Left lung (tissue), 10 donors: ENCODE measurements around the gene PAX7. TPM values are rescaled to one million over a fixed set of nuclear protein-coding genes. Genes with fewer than 3 reads are reported as not detected.

Experiments used
- ATAC-seq: fragments of 200-7000 bp; cut with Tn5 transposase; one replicate; pipeline ENCODE4 v1.9.1; 2020; ENCODE audit warnings: moderate library complexity
- DNase-seq, 4 donors: peaks; one replicate each; pipeline ENCODE4 v3.0.0-alpha.2; 2013 to 2020
- H3K27ac ChIP-seq, 2 donors: fragments of 200-600 bp; sonication (generic) in 1 of 2; one replicate each; pipeline versions ENCODE4 v1.5.0 to v1.8.0; 2020 to 2021
- H3K27me3 ChIP-seq, 2 donors: fragments of 200-600 bp; sonication (generic) in 1 of 2; one replicate each; pipeline versions ENCODE4 v1.5.0 to v1.8.0; 2020 to 2021
- H3K36me3 ChIP-seq, 2 donors: fragments of 200-600 bp; sonication (generic) in 1 of 2; one replicate each; pipeline versions ENCODE4 v1.5.0 to v1.8.0; 2020 to 2021
- H3K4me1 ChIP-seq, 2 donors: fragments of 200-600 bp; one replicate each; pipeline ENCODE4 v1.8.0; 2021
- H3K4me3 ChIP-seq, 2 donors: fragments of 200-600 bp; sonication (generic) in 1 of 2; one replicate each; pipeline versions ENCODE4 v1.5.0 to v1.8.0; 2020 to 2021; ENCODE audit warnings: mild to moderate bottlenecking in 1 of 2
- H3K9me3 ChIP-seq, 2 donors: fragments of 200-600 bp; sonication (generic) in 1 of 2; one replicate each; pipeline versions ENCODE4 v1.5.0 to v1.8.0; 2020 to 2021
- CTCF ChIP-seq, 2 donors: fragments of 200-600 bp; sonication (generic) in 1 of 2; IDR thresholded peaks; one replicate each; pipeline versions ENCODE4 v1.5.0 to v1.8.0; 2021; ENCODE audit warnings: antibody characterized with exemption in 2 of 2
- intact Hi-C, 2 donors: fragments of 100-400 bp; cut with DNase I; formaldehyde crosslinking; loops; one replicate each; pipeline versions ENCODE4 v1.11.2 to v1.14.2; 2022
- polyA plus RNA-seq, 6 donors: library from polyadenylated mRNA; unstranded; fragments of 120-200 nt; gene quantifications; one replicate each; pipeline ENCODE4 v1.2.1, GENCODE V29; 2013; ENCODE audit not compliant: insufficient read length in 6 of 6
- total RNA-seq, 2 donors: library from RNA; stranded (reverse); fragmentation: NEBNext Ultra II Directional; extraction: Animal tissue kit (Norgen Biotek cat#: 25700); gene quantifications; one replicate each; pipeline ENCODE4 v1.2.1, GENCODE V29; 2021
- donor health status: DM: no; HTN: yes; CAD: no.
- donor health status: DM: no; HTN: no; CAD: no.

PAX7 gene
- total and polyA plus RNA-seq, 8 donors: 0.03 TPM; not detected in 7

- TF ChIP-seq CTCF (IDR thresholded peaks at IDR 0.05): no peak
- no peak for ATAC-seq
- no peak for DNase-seq
- H3K9me3 ChIP-seq: no peaks in the 10 kb centered on the region
- no peak overlapping the region for H3K4me3 ChIP-seq
- H3K27ac ChIP-seq: no peak overlapping the region
- intact Hi-C loops: no loop called here
- H3K27me3 ChIP-seq: peaks cover 7 to 73% of the 10 kb centered on the region in 2 donors
- H3K36me3 ChIP-seq: no peaks in the 10 kb centered on the region
- no peaks in the 10 kb centered on the region for H3K4me1 ChIP-seq
These were observed 45.7 kb downstream of the PAX7 start for GRCh38 chr1:18676332-18676781.

- H3K36me3 ChIP-seq: no peaks in the 10 kb centered on the region
- no peaks in the 10 kb centered on the region for H3K9me3 ChIP-seq
- no peak overlapping the region for H3K4me3 ChIP-seq
- no peak overlapping the region for H3K27ac ChIP-seq
- peaks cover 0 to 75% of the 10 kb centered on the region in 2 donors for H3K27me3 ChIP-seq
- no peaks in the 10 kb centered on the region for H3K4me1 ChIP-seq
- intact Hi-C loops: no loop called here
- no peak for DNase-seq
- TF ChIP-seq CTCF (IDR thresholded peaks at IDR 0.05): peak; percentile 48 to 66
- ATAC-seq: peak; percentile 90
These were observed 50.8 kb downstream of the PAX7 start for GRCh38 chr1:18681423-18681835.

- H3K9me3 ChIP-seq: no peaks in the 10 kb centered on the region
- H3K4me3 ChIP-seq: no peak overlapping the region
- H3K27me3 ChIP-seq: peaks cover 0 to 68% of the 10 kb centered on the region in 2 donors
- intact Hi-C loops: no loop called here
- H3K27ac ChIP-seq: no peak overlapping the region
- H3K4me1 ChIP-seq: no peaks in the 10 kb centered on the region
- H3K36me3 ChIP-seq: no peaks in the 10 kb centered on the region
- ATAC-seq (no peak), DNase-seq (no peak)
- no peak for TF ChIP-seq CTCF (IDR thresholded peaks at IDR 0.05)
These were observed 51.7 kb downstream of the PAX7 start for GRCh38 chr1:18682375-18682774.

- Histone ChIP-seq H3K4me1 (no peaks in the 10 kb centered on the region), H3K9me3 (no peaks in the 10 kb centered on the region), H3K4me3 (no peak overlapping the region), H3K27ac (no peak overlapping the region), H3K36me3 (no peaks in the 10 kb centered on the region), H3K27me3 (peaks cover 0 to 65% of the 10 kb centered on the region in 2 donors)
- DNase-seq (no peak), ATAC-seq (no peak)
- no peak for TF ChIP-seq CTCF (IDR thresholded peaks at IDR 0.05)
- intact Hi-C loops: no loop called here
These were observed 53.7 kb downstream of the PAX7 start for GRCh38 chr1:18684303-18684702.

- H3K4me1 ChIP-seq: no peaks in the 10 kb centered on the region
- no peaks in the 10 kb centered on the region for H3K36me3 ChIP-seq
- DNase-seq (no peak), ATAC-seq (no peak)
- peaks cover 0 to 83% of the 10 kb centered on the region in 2 donors for H3K27me3 ChIP-seq
- no peak overlapping the region for H3K27ac ChIP-seq
- intact Hi-C loops: no loop called here
- no peak overlapping the region for H3K4me3 ChIP-seq
- no peak for TF ChIP-seq CTCF (IDR thresholded peaks at IDR 0.05)
- no peaks in the 10 kb centered on the region for H3K9me3 ChIP-seq
These were observed 55.9 kb downstream of the PAX7 start for GRCh38 chr1:18686540-18686939.
